Measurements from ENCODE around the gene LRP2. TPM values are rescaled to one million over a fixed set of nuclear protein-coding genes. Genes with fewer than 3 reads are reported as not detected.

Gene LRP2
- total and polyA plus RNA-seq, 2 of the 8 experiments (the other 6 are each of a cell fraction or from before 2014, with no cell fraction given), result 2.0 to 2.9 TPM

DNA sequence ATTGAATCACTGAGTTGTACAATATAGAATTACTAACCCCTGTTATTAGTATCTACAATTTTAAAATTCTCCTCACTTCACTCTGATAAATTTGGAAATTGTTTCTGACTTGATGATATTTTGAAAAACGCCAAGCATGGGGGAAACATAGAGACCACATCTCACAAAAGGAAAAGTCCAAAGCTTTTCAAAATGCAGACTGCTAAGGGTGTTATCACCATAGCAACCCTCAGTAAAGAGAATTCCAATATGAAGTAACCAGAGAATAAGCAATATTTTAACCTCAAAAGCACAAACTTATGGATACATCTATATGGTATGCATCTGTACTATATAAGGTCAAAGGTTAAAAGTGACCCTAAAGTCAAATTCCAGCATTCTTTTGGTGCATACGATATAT, 22.7 kb downstream of the LRP2 start:
- Histone ChIP-seq H4K20me1 (replicated peaks in 1 of 2; ENCODE audit: control insufficient read depth in 1 of 2, insufficient read depth in 2 of 2, low read length in 2 of 2) (no peaks in the 10 kb centered on the region), H2AFZ (ENCODE audit: low read length) (no peak overlapping the region), H3K36me3 (ENCODE audit: control insufficient read depth in 2 of 4, insufficient read depth in 4 of 4, low read length in 3 of 4) (no peaks in the 10 kb centered on the region), H3K27ac (ENCODE audit: low read depth, low read length) (no peak overlapping the region), H3K18ac (ENCODE audit: extremely low read depth, low read length) (no peak overlapping the region), H3K4ac (replicated peaks; ENCODE audit: insufficient read length, low read depth, low read length) (no peak overlapping the region), H4K91ac (replicated peaks; ENCODE audit: insufficient read length, low read length) (no peak overlapping the region), H2BK20ac (ENCODE audit: low read length) (no peak overlapping the region), H3K9ac (replicated peaks in 1 of 4; ENCODE audit: extremely low read depth in 1 of 4, low read depth in 3 of 4, low read length in 3 of 4) (no peak overlapping the region), H3K9me3 (ENCODE audit: insufficient read depth in 2 of 2, low read depth in 1 of 2, low read length in 1 of 2) (no peaks in the 10 kb centered on the region), H4K5ac (ENCODE audit: insufficient read length, low read depth, low read length) (no peak overlapping the region), H3K79me2 (ENCODE audit: control insufficient read depth in 1 of 2, insufficient read depth in 2 of 2, low read length in 2 of 2) (no peaks in the 10 kb centered on the region), H3K23me2 (ENCODE audit: low read depth, low read length) (no peaks in the 10 kb centered on the region), H3K23ac (ENCODE audit: insufficient read length) (no peak overlapping the region), H2BK120ac (replicated peaks; ENCODE audit: low read depth, low read length) (no peak overlapping the region), H3K4me2 (ENCODE audit: insufficient read depth in 1 of 2, low read depth in 2 of 2, low read length in 2 of 2) (no peak overlapping the region), H2BK15ac (ENCODE audit: low read length) (no peak overlapping the region), H3K14ac (ENCODE audit: insufficient read length) (no peak overlapping the region), H3K56ac (replicated peaks; ENCODE audit: insufficient read length, low read depth, low read length) (no peak overlapping the region), H2BK5ac (ENCODE audit: low read depth, low read length) (no peak overlapping the region), H3K27me3 (replicated peaks in 1 of 4; ENCODE audit: control insufficient read depth in 3 of 4, extremely low read depth in 1 of 4, insufficient read depth in 3 of 4, low read length in 3 of 4) (no peaks in the 10 kb centered on the region; a peak in 1 of 7 replicates), H3K4me3 (ENCODE audit: extremely low read depth in 1 of 4, insufficient read depth in 2 of 4, low read depth in 3 of 4, low read length in 4 of 4) (no peak overlapping the region), H4K8ac (ENCODE audit: extremely low read depth, insufficient read depth, low read length) (no peak overlapping the region), H2BK12ac (ENCODE audit: low read depth, low read length) (no peak overlapping the region), H2AK5ac (ENCODE audit: low read depth, low read length) (no peak overlapping the region), H3K79me1 (ENCODE audit: low read depth, low read length) (no peaks in the 10 kb centered on the region), H3K4me1 (replicated peaks in 1 of 4; ENCODE audit: control insufficient read depth in 3 of 4, insufficient read depth in 4 of 4, low read length in 3 of 4) (no peaks in the 10 kb centered on the region)
- TF ChIP-seq CBX5 (IDR thresholded peaks at IDR 0.05; ENCODE audit: low read depth, low read length) (no peak), SP2 (IDR thresholded peaks at IDR 0.05; ENCODE audit: low read length) (no peak), CHD2 (IDR thresholded peaks at IDR 0.05; ENCODE audit: low read length) (no peak), ZNF274 (IDR thresholded peaks at IDR 0.05; ENCODE audit: borderline replicate concordance, extremely low read depth, low read length) (no peak), EZH2 (IDR thresholded peaks at IDR 0.05; ENCODE audit: low read depth, low read length, severe bottlenecking) (no peak), RAD21 (IDR thresholded peaks at IDR 0.05 in 1 of 2, conservative IDR thresholded peaks at IDR 0.05 in 1 of 2; ENCODE audit: low read depth in 2 of 2, low read length in 2 of 2) (no peak)
- WGBS, 2 experiments (ENCODE audit: extremely low coverage in 1 of 2, insufficient coverage in 1 of 2, insufficient read length in 1 of 2, insufficient replicate concordance in 2 of 2, low coverage in 1 of 2, low lambda C conversion rate in 2 of 2, missing lambda C conversion rate in 1 of 2), result 87% methylated on average over 2 of the region's 2 CpGs; no CpG with 5 or more reads in 1 of the 2 experiments
- DNase-seq (ENCODE audit: low read depth in 1 of 2, low spot score in 2 of 2), result no peak
- no peak for FAIRE-seq
- POLR2A ChIA-PET (ENCODE audit: partially characterized antibody), result no interaction called here
- CTCF ChIA-PET (ENCODE audit: partially characterized antibody), result interaction anchor here (0.9 to 1.3 kb wide), 3 partner anchors 9 to 47 kb away, joined by 3 read pairs; no protein-coding TSS in a partner anchor

All from H1 (cell line).